ENCODE data around the gene SLC6A20. TPM values are rescaled to one million over a fixed set of nuclear protein-coding genes. Genes with fewer than 3 reads are reported as not detected.

Gene SLC6A20
- polyA plus RNA-seq (2011; rRNA removed): not detected in 2 replicates
- polyA minus RNA-seq (2011; rRNA and poly(A)+ RNA removed): not detected in 2 replicates

GRCh38 chr3:45795882-45796765, at the start of gene SLC6A20:
Gene SLC6A20 (minus strand): TSS chr3:45796536. CDS start chr3:45796419, 117 bp downstream.
- H3K4me3 ChIP-seq (ENCODE audit: low read depth, low read length): peak within 1 kb of the TSS; percentile 12
- ChIA-PET POLR2A (no interaction called here), CTCF (interaction anchor here (1.2 kb wide), 1 partner anchor 79 kb away, joined by 4 read pairs; no protein-coding TSS in a partner anchor)
- DNase-seq (ENCODE audit: low read depth): no peak
- no peaks in the 10 kb centered on the region for H3K36me3 ChIP-seq (ENCODE audit: control insufficient read depth, insufficient read depth, low read length)
- no peak for TF ChIP-seq CTCF (IDR thresholded peaks at IDR 0.05; ENCODE audit: insufficient read depth, low read depth, low read length)
- peaks cover 61% of the 10 kb centered on the region for H3K27me3 ChIP-seq (ENCODE audit: control insufficient read depth, insufficient read depth, low read length)

- peaks cover 9% of the 10 kb centered on the region for H3K27me3 ChIP-seq (ENCODE audit: control insufficient read depth, insufficient read depth, low read length)
- no peak overlapping the region for H3K4me3 ChIP-seq (ENCODE audit: low read depth, low read length)
- CTCF ChIA-PET: no interaction called here
- no peak for DNase-seq (ENCODE audit: low read depth)
- POLR2A ChIA-PET: no interaction called here
- H3K36me3 ChIP-seq (ENCODE audit: control insufficient read depth, insufficient read depth, low read length): no peaks in the 10 kb centered on the region
- no peak for TF ChIP-seq CTCF (IDR thresholded peaks at IDR 0.05; ENCODE audit: insufficient read depth, low read depth, low read length)
Observed at GRCh38 chr3:45844616-45845015, 48.3 kb upstream of the SLC6A20 start.

GRCh38 chr3:45842851-45843625, 46.7 kb upstream of the SLC6A20 start:
- ChIA-PET POLR2A (no interaction called here), CTCF (interaction anchor here (0.7 to 1.3 kb wide), 5 partner anchors 35 to 236 kb away, joined by 3 to 4 read pairs (median 3); no protein-coding TSS in a partner anchor)
- H3K36me3 ChIP-seq (ENCODE audit: control insufficient read depth, insufficient read depth, low read length): no peaks in the 10 kb centered on the region
- no peak overlapping the region for H3K4me3 ChIP-seq (ENCODE audit: low read depth, low read length)
- DNase-seq (ENCODE audit: low read depth): no peak
- TF ChIP-seq CTCF (IDR thresholded peaks at IDR 0.05; ENCODE audit: insufficient read depth, low read depth, low read length): no peak
- peaks cover 4% of the 10 kb centered on the region for H3K27me3 ChIP-seq (ENCODE audit: control insufficient read depth, insufficient read depth, low read length)

- DNase-seq (ENCODE audit: low read depth): peak; percentile 88
- Histone ChIP-seq H3K36me3 (ENCODE audit: control insufficient read depth, insufficient read depth, low read length) (no peaks in the 10 kb centered on the region), H3K27me3 (ENCODE audit: control insufficient read depth, insufficient read depth, low read length) (no peaks in the 10 kb centered on the region), H3K4me3 (ENCODE audit: low read depth, low read length) (peak within 1 kb of the TSS; percentile 71)
- POLR2A ChIA-PET: no interaction called here
- no peak for TF ChIP-seq CTCF (IDR thresholded peaks at IDR 0.05; ENCODE audit: insufficient read depth, low read depth, low read length)
- CTCF ChIA-PET: interaction anchor here (0.5 to 2.2 kb wide), 9 partner anchors 12 to 564 kb away, joined by 3 to 10 read pairs (median 3); no protein-coding TSS in a partner anchor
Observed at GRCh38 chr3:45841757-45842491, 45.6 kb upstream of the SLC6A20 start, which contains the start of gene LZTFL1. Gene LZTFL1 (minus strand): TSS chr3:45842119. CDS start chr3:45841991, 128 bp downstream.
